Esophagus (tissue), 2 donors: ENCODE data around the gene HOXA4. TPM values are rescaled to one million over a fixed set of nuclear protein-coding genes. Genes with fewer than 3 reads are reported as not detected.

ENCODE experiments used
- H3K27ac ChIP-seq, 2 donors: one replicate each; pipeline ENCODE4 v1.5.1; 2013; ENCODE audit warnings: low read depth in 2 of 2, mild to moderate bottlenecking in 2 of 2, inconsistent platforms in 1 of 2, low read length in 1 of 2, moderate library complexity in 1 of 2
- H3K27me3 ChIP-seq, 2 donors: one replicate each; pipeline ENCODE4 v1.6.1; 2013; ENCODE audit warnings: low read length in 2 of 2, control low read depth in 1 of 2, mild to moderate bottlenecking in 1 of 2; ENCODE audit not compliant: insufficient read depth in 2 of 2, control insufficient read depth in 1 of 2
- H3K36me3 ChIP-seq, 2 donors: one replicate each; pipeline ENCODE4 v1.6.1; 2013; ENCODE audit warnings: low read length in 1 of 2; ENCODE audit not compliant: control insufficient read depth in 2 of 2, insufficient read depth in 2 of 2
- H3K4me1 ChIP-seq, 2 donors: one replicate each; pipeline ENCODE4 v1.6.1; 2013; ENCODE audit warnings: low read length in 1 of 2; ENCODE audit not compliant: control insufficient read depth in 2 of 2, insufficient read depth in 2 of 2
- H3K4me3 ChIP-seq, 2 donors: one replicate each; pipeline ENCODE4 v1.5.1; 2013; ENCODE audit warnings: low read length in 2 of 2, mild to moderate bottlenecking in 2 of 2, low read depth in 1 of 2, moderate library complexity in 1 of 2
- H3K9me3 ChIP-seq, 2 donors: one replicate each; pipeline ENCODE4 v1.6.1; 2013; ENCODE audit warnings: mild to moderate bottlenecking in 2 of 2, low read depth in 1 of 2, low read length in 1 of 2, moderate library complexity in 1 of 2; ENCODE audit not compliant: control insufficient read depth in 2 of 2, insufficient read depth in 1 of 2
- WGBS, 2 donors: extraction: QIAGEN DNeasy Blood & Tissue Kit; methylation state at CpG; one replicate each; pipeline ENCODE4 v1.1.7; 2013; 5-methylcytosine and 5-hydroxymethylcytosine counted together
- polyA plus RNA-seq, 2 donors: library from polyadenylated mRNA; stranded (reverse); fragments of 200-250 nt; gene quantifications; one replicate each; pipeline ENCODE4 v1.2.3, GENCODE V29; 2013
- donor health status: healthy with polysubstance abuse.
- donor health status: Bipolar disorder and iron deficiency.

The HOXA4 gene
- polyA plus RNA-seq, 2 donors = 7.6 to 8.6 TPM

- Histone ChIP-seq H3K27me3 (no peaks in the 10 kb centered on the region), H3K36me3 (no peaks in the 10 kb centered on the region), H3K9me3 (no peaks in the 10 kb centered on the region), H3K4me3 (no peak overlapping the region), H3K4me1 (peaks cover 0 to 3% of the 10 kb centered on the region in 2 donors), H3K27ac (peak overlapping the region in 1 of 2 donors; percentile 51)
- 60 to 78% methylated on average over 18 of the region's 18 CpGs for WGBS, 2 donors
Observed at GRCh38 chr7:27133409-27134231, 3.1 kb upstream of the HOXA4 start.

GRCh38 chr7:27132978-27133377, 2.4 kb upstream of the HOXA4 start:
- no peak overlapping the region for H3K4me3 ChIP-seq
- whole genome bisulfite sequencing, 2 donors = 58 to 87% methylated on average over 6 of the region's 6 CpGs
- H3K9me3 ChIP-seq = no peaks in the 10 kb centered on the region
- peaks cover 0 to 3% of the 10 kb centered on the region in 2 donors for H3K4me1 ChIP-seq
- no peak overlapping the region for H3K27ac ChIP-seq
- H3K36me3 ChIP-seq = no peaks in the 10 kb centered on the region
- H3K27me3 ChIP-seq = no peaks in the 10 kb centered on the region

GRCh38 chr7:27132214-27132613, 1.7 kb upstream of the HOXA4 start:
- Histone ChIP-seq H3K4me1 (peaks cover 0 to 3% of the 10 kb centered on the region in 2 donors), H3K36me3 (no peaks in the 10 kb centered on the region), H3K4me3 (no peak overlapping the region), H3K9me3 (no peaks in the 10 kb centered on the region), H3K27ac (no peak overlapping the region), H3K27me3 (no peaks in the 10 kb centered on the region)
- WGBS, 2 donors = 51 to 57% methylated on average over 2 of the region's 2 CpGs

GRCh38 chr7:27131390-27131819, 848 bp upstream of the HOXA4 start:
- 40 to 48% methylated on average over 12 of the region's 12 CpGs for WGBS, 2 donors
- Histone ChIP-seq H3K9me3 (no peaks in the 10 kb centered on the region), H3K36me3 (no peaks in the 10 kb centered on the region), H3K27ac (peak overlapping the region; percentile 80 to 94), H3K27me3 (no peaks in the 10 kb centered on the region), H3K4me1 (peaks cover 0 to 3% of the 10 kb centered on the region in 2 donors), H3K4me3 (peak overlapping the region; percentile 79 to 85)

- H3K4me3 ChIP-seq = peak overlapping the region; percentile 84 to 85
Observed at GRCh38 chr7:27129729-27130539, 623 bp downstream of the HOXA4 start.

GRCh38 chr7:27128776-27129728, 1.5 kb downstream of the HOXA4 start:
- Histone ChIP-seq H3K9me3 (no peaks in the 10 kb centered on the region), H3K27ac (peak overlapping the region; percentile 92 to 93), H3K36me3 (no peaks in the 10 kb centered on the region), H3K27me3 (no peaks in the 10 kb centered on the region), H3K4me3 (peak overlapping the region; percentile 84 to 85), H3K4me1 (peaks cover 0 to 3% of the 10 kb centered on the region in 2 donors)
- WGBS, 2 donors = 24 to 34% methylated on average over 28 of the region's 28 CpGs

More at GRCh38 chr7:27129729-27130539, 623 bp downstream of the HOXA4 start:
- Histone ChIP-seq H3K4me1 (peaks cover 0 to 3% of the 10 kb centered on the region in 2 donors), H3K27me3 (no peaks in the 10 kb centered on the region), H3K27ac (peak overlapping the region; percentile 92 to 93), H3K36me3 (no peaks in the 10 kb centered on the region), H3K9me3 (no peaks in the 10 kb centered on the region)
- WGBS, 2 donors = 10 to 12% methylated on average over 60 to 72 of the region's 72 CpGs

GRCh38 chr7:27128034-27128433, 2.5 kb downstream of the HOXA4 start:
- 26 to 32% methylated on average over 2 of the region's 2 CpGs for WGBS, 2 donors
- peak overlapping the region in 1 of 2 donors; percentile 85 for H3K4me3 ChIP-seq
- H3K4me1 ChIP-seq = peaks cover 0 to 3% of the 10 kb centered on the region in 2 donors
- H3K27me3 ChIP-seq = no peaks in the 10 kb centered on the region
- H3K27ac ChIP-seq = peak overlapping the region; percentile 52 to 70
- no peaks in the 10 kb centered on the region for H3K9me3 ChIP-seq
- no peaks in the 10 kb centered on the region for H3K36me3 ChIP-seq

GRCh38 chr7:27126596-27127327, 3.8 kb downstream of the HOXA4 start:
- Histone ChIP-seq H3K4me3 (no peak overlapping the region), H3K9me3 (no peaks in the 10 kb centered on the region), H3K27me3 (no peaks in the 10 kb centered on the region), H3K36me3 (no peaks in the 10 kb centered on the region), H3K4me1 (peaks cover 0 to 3% of the 10 kb centered on the region in 2 donors), H3K27ac (peak overlapping the region in 1 of 2 donors; percentile 36)
- 16 to 26% methylated on average over 3 of the region's 3 CpGs for WGBS, 2 donors
